Esophagus (tissue), 2 donors: Measurements from ENCODE around the gene FAM174B. TPM values are rescaled to one million over a fixed set of nuclear protein-coding genes. Genes with fewer than 3 reads are reported as not detected.
"Not testable (repeated sequence)": the region's sequence is repeated elsewhere in the genome, so short reads cannot be mapped to it uniquely, and the experiment has no call there.

Experiments
- H3K27ac ChIP-seq, 2 donors: one replicate each; pipeline ENCODE4 v1.5.1; 2013; ENCODE audit warnings: low read depth in 2 of 2, mild to moderate bottlenecking in 2 of 2, inconsistent platforms in 1 of 2, low read length in 1 of 2, moderate library complexity in 1 of 2
- H3K27me3 ChIP-seq, 2 donors: one replicate each; pipeline ENCODE4 v1.6.1; 2013; ENCODE audit warnings: low read length in 2 of 2, control low read depth in 1 of 2, mild to moderate bottlenecking in 1 of 2; ENCODE audit not compliant: insufficient read depth in 2 of 2, control insufficient read depth in 1 of 2
- H3K36me3 ChIP-seq, 2 donors: one replicate each; pipeline ENCODE4 v1.6.1; 2013; ENCODE audit warnings: low read length in 1 of 2; ENCODE audit not compliant: control insufficient read depth in 2 of 2, insufficient read depth in 2 of 2
- H3K4me1 ChIP-seq, 2 donors: one replicate each; pipeline ENCODE4 v1.6.1; 2013; ENCODE audit warnings: low read length in 1 of 2; ENCODE audit not compliant: control insufficient read depth in 2 of 2, insufficient read depth in 2 of 2
- H3K4me3 ChIP-seq, 2 donors: one replicate each; pipeline ENCODE4 v1.5.1; 2013; ENCODE audit warnings: low read length in 2 of 2, mild to moderate bottlenecking in 2 of 2, low read depth in 1 of 2, moderate library complexity in 1 of 2
- H3K9me3 ChIP-seq, 2 donors: one replicate each; pipeline ENCODE4 v1.6.1; 2013; ENCODE audit warnings: mild to moderate bottlenecking in 2 of 2, low read depth in 1 of 2, low read length in 1 of 2, moderate library complexity in 1 of 2; ENCODE audit not compliant: control insufficient read depth in 2 of 2, insufficient read depth in 1 of 2
- WGBS, 2 donors: extraction: QIAGEN DNeasy Blood & Tissue Kit; methylation state at CpG; one replicate each; pipeline ENCODE4 v1.1.7; 2013; 5-methylcytosine and 5-hydroxymethylcytosine counted together
- polyA plus RNA-seq, 2 donors: library from polyadenylated mRNA; stranded (reverse); fragments of 200-250 nt; gene quantifications; one replicate each; pipeline ENCODE4 v1.2.3, GENCODE V29; 2013
- donor health status: healthy with polysubstance abuse.
- donor health status: Bipolar disorder and iron deficiency.

FAM174B gene
- polyA plus RNA-seq, 2 donors, result 3.7 to 7.3 TPM

- no peak overlapping the region for H3K27ac ChIP-seq
- peaks cover 0 to 6% of the 10 kb centered on the region in 2 donors for H3K4me1 ChIP-seq
- WGBS, 2 donors, result 86 to 89% methylated on average over 18 of the region's 18 CpGs
- H3K36me3 ChIP-seq, result no peaks in the 10 kb centered on the region
- H3K27me3 ChIP-seq, result no peaks in the 10 kb centered on the region
- no peaks in the 10 kb centered on the region for H3K9me3 ChIP-seq
- no peak overlapping the region for H3K4me3 ChIP-seq
Measured at GRCh38 chr15:92614791-92615785, 40.5 kb downstream of the FAM174B start.

GRCh38 chr15:92614301-92614700 lies 41.3 kb downstream of the FAM174B start:
- H3K27ac ChIP-seq, result no peak overlapping the region
- no peak overlapping the region for H3K4me3 ChIP-seq
- no peaks in the 10 kb centered on the region for H3K9me3 ChIP-seq
- H3K27me3 ChIP-seq, result no peaks in the 10 kb centered on the region
- peaks cover under 1 to 6% of the 10 kb centered on the region in 2 donors for H3K4me1 ChIP-seq
- no peaks in the 10 kb centered on the region for H3K36me3 ChIP-seq
- WGBS, 2 donors, result 53 to 66% methylated on average over 4 of the region's 4 CpGs

- Histone ChIP-seq H3K27ac (no peak overlapping the region), H3K27me3 (no peaks in the 10 kb centered on the region), H3K4me1 (peaks cover 4 to 6% of the 10 kb centered on the region in 2 donors), H3K36me3 (no peaks in the 10 kb centered on the region), H3K4me3 (no peak overlapping the region), H3K9me3 (no peaks in the 10 kb centered on the region)
- 84 to 94% methylated on average over 7 of the region's 7 CpGs for WGBS, 2 donors
Measured at GRCh38 chr15:92613841-92614240, 41.7 kb downstream of the FAM174B start.

- no peak overlapping the region for H3K27ac ChIP-seq
Measured at GRCh38 chr15:92612891-92613290, 42.7 kb downstream of the FAM174B start.

GRCh38 chr15:92611995-92612745 lies 43.4 kb downstream of the FAM174B start:
- Histone ChIP-seq H3K27ac (no peak overlapping the region), H3K36me3 (no peaks in the 10 kb centered on the region), H3K9me3 (no peaks in the 10 kb centered on the region), H3K4me1 (peaks cover 3 to 4% of the 10 kb centered on the region in 2 donors), H3K4me3 (no peak overlapping the region), H3K27me3 (no peaks in the 10 kb centered on the region)
- 73 to 74% methylated on average over 7 of the region's 7 CpGs for WGBS, 2 donors

More at GRCh38 chr15:92612891-92613290, 42.7 kb downstream of the FAM174B start:
- Histone ChIP-seq H3K4me1 (peaks cover 4 to 6% of the 10 kb centered on the region in 2 donors), H3K9me3 (no peaks in the 10 kb centered on the region), H3K27me3 (no peaks in the 10 kb centered on the region), H3K4me3 (no peak overlapping the region), H3K36me3 (no peaks in the 10 kb centered on the region)
- WGBS, 2 donors, result 90 to 96% methylated on average over 4 of the region's 4 CpGs

GRCh38 chr15:92611150-92611549 lies 44.4 kb downstream of the FAM174B start:
- H3K4me1 ChIP-seq, result peaks cover 3 to 4% of the 10 kb centered on the region in 2 donors
- H3K36me3 ChIP-seq, result no peaks in the 10 kb centered on the region
- no peaks in the 10 kb centered on the region for H3K27me3 ChIP-seq
- no peak overlapping the region for H3K4me3 ChIP-seq
- H3K27ac ChIP-seq, result no peak overlapping the region
- H3K9me3 ChIP-seq, result no peaks in the 10 kb centered on the region

GRCh38 chr15:92610101-92610520 lies 45.5 kb downstream of the FAM174B start:
- Histone ChIP-seq H3K4me1 (peaks cover 3 to 4% of the 10 kb centered on the region in 2 donors), H3K27ac (no peak overlapping the region), H3K4me3 (no peak overlapping the region), H3K27me3 (no peaks in the 10 kb centered on the region), H3K36me3 (no peaks in the 10 kb centered on the region), H3K9me3 (no peaks in the 10 kb centered on the region)
- WGBS, 2 donors, result 87 to 88% methylated on average over 9 of the region's 9 CpGs

GRCh38 chr15:92608866-92609700 lies 46.5 kb downstream of the FAM174B start:
- H3K9me3 ChIP-seq, result no peaks in the 10 kb centered on the region
- peaks cover 3 to 4% of the 10 kb centered on the region in 2 donors for H3K4me1 ChIP-seq
- H3K27ac ChIP-seq, result no peak overlapping the region
- WGBS, 2 donors, result 69 to 73% methylated on average over 20 of the region's 20 CpGs
- no peaks in the 10 kb centered on the region for H3K36me3 ChIP-seq
- no peaks in the 10 kb centered on the region for H3K27me3 ChIP-seq
- no peak overlapping the region for H3K4me3 ChIP-seq

GRCh38 chr15:92606836-92607150 lies 48.8 kb downstream of the FAM174B start:
- not testable (repeated sequence) for H3K27me3 ChIP-seq, H3K36me3 ChIP-seq
- 91% methylated on average over 10 to 13 of the region's 15 CpGs for WGBS, 2 donors

More at GRCh38 chr15:92606836-92607150, 48.8 kb downstream of the FAM174B start:
- not testable (repeated sequence) for H3K9me3 ChIP-seq, H3K4me3 ChIP-seq, H3K27ac ChIP-seq, H3K4me1 ChIP-seq
